GM18517 (cell line): ENCODE measurements around the gene SLC25A1.

Source experiments
- ATAC-seq: cut with Tn5 transposase; IDR thresholded peaks from one replicate; pipeline ENCODE4 v1.9.1; 2021; ENCODE audit warnings: mild to moderate bottlenecking, moderate library complexity; ENCODE audit not compliant: unreplicated experiment

The SLC25A1 gene

DNA sequence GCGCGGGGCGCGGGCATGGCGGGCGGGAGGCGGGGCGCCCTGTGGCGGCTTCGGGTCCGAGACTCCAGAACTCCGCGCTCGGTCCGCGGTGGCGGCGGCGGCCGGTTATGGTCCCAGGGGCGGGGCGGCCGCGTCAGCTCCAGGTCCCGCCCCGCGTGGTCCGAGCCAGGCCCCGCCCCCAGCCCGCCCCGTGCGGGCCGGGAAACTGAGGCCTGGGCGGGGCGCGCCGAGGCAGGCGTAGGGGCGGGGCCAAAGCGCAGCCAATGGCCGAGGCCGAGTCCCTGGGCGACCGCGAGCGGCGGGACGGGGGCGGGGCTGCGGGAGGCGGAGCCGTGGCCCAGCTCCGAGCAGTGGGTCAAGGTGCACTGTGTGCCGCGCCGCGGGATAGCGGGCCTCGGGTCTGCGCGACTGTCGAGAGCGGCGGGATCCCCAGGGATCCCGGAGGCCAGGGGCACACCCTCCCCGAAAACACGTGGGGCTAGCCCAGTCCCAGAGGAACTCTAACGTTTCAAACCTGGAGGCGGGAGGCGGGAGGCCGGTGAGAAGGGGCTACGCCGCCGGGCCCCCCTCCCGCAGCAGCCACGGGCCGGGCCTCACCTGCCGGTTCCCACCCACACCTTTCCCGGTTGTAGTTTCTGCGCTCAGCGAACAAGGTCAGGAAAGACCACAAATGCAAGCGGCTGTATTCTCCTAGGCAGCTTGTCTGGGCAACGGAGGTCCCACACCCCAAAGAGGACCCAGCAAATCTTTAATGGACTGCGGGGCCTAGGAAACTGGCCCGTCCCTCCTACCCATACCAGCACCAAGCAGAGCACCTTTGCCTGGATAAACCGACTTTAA is at the start of gene SLC25A1:
Gene SLC25A1, minus strand, starts transcription at position 80 of the 840 bp plus-strand sequence. Its CDS starts 63 bp downstream, at position 17.
- ATAC-seq, result peak; percentile 57

- ATAC-seq, result no peak
These were observed 49.6 kb upstream of the SLC25A1 start for GRCh38 chr22:19228179-19228578.

- ATAC-seq, result no peak
These were observed 47.9 kb upstream of the SLC25A1 start for GRCh38 chr22:19226428-19226827.

DNA sequence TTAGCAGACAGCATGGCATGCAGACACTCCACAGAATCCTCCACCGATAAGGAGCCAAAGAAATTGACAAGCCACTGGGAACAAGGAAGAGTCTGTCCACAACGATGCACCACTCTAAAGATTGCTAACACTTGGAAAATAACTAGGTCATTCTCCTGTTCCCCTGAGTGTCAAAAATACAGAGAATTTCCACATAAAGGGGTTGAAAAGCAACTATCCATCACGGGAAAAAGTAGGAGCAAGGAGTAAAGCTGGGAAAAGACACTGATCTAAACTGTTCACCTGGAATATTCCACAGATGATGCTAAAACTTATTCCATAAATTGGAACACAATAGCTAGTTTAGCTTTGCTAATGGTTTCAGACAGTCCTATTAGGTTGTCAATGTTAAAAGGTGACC is 47.0 kb upstream of the SLC25A1 start:
- no peak for ATAC-seq

- no peak for ATAC-seq
These were observed 46.4 kb upstream of the SLC25A1 start for GRCh38 chr22:19224985-19225384.

GRCh38 chr22:19224557-19224956 is 46.0 kb upstream of the SLC25A1 start:
- ATAC-seq, result no peak

DNA sequence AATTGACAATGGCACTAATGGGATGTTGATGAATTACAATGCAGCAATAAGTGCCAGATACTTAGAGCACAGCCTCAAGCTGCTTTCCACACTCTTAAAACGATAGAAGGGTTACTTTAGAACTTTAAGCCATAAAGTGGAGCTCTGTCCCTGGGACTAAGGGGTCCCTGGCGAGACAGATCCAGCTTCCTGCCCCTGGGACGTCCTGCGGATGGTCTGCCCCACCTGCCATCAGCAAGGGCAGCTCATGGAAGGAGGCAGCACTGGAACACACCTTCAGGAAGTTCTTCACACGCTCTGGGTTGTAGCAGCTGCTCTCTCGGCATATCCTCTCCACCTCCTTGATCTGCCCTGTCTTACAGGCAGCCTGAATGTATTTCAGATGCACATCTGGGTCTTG is 45.1 kb upstream of the SLC25A1 start:
- no peak for ATAC-seq

DNA sequence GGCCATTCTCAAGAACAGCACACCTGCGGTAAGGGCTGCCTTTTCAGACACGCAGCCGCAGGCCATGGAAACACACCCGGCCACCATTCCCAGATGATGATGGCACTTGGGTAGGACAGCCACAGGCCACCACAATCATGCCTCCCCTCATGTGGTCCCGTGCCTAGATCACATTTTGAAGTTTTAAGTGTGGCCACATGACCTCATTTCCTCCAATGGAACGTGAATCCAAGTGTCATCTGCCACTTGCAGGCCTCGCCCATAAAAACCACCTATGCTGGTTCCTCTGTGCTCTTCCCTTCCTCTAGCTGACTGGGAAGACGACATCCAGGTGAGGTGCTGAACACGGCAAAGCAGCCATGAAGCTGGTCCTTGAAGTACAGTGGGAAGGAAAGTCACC is 44.6 kb upstream of the SLC25A1 start:
- no peak for ATAC-seq

DNA sequence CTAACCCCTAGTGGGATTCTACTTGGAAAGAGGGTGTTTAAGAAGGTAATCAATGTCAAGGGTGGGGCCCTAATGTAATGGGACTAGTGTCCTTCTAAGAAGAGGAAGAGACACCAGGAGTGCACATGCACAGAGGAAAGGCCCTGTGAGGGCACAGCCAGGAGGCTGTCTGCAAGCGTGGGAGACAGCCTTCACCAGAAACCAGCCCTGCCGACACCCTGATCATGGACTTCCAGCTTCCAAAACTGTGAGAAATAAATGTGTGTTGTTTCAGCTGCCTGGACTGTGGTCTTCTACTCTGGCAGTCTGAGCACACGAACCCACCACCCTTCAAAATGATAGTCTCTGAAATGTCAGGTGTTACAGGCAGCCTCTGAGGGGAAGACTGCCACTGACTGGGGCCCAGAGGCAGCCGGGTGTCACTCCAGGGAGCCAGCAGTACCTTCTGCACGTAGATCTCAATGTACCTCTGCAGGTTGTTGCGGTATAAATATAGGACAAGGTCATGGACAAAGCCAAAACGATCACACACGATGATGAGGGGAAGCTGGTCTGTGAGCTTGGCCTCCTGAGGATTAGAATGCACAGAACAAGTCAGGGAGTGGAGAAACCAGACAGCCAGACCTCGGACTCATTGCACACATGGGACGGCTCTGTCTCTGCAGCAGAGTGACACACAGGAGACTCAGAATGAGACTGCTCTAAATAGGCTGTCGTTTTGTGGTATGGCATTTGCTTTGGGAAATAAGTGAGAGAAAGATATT is 43.9 kb upstream of the SLC25A1 start:
- ATAC-seq, result no peak

- ATAC-seq, result no peak
These were observed 42.3 kb upstream of the SLC25A1 start for GRCh38 chr22:19220867-19221266.

DNA sequence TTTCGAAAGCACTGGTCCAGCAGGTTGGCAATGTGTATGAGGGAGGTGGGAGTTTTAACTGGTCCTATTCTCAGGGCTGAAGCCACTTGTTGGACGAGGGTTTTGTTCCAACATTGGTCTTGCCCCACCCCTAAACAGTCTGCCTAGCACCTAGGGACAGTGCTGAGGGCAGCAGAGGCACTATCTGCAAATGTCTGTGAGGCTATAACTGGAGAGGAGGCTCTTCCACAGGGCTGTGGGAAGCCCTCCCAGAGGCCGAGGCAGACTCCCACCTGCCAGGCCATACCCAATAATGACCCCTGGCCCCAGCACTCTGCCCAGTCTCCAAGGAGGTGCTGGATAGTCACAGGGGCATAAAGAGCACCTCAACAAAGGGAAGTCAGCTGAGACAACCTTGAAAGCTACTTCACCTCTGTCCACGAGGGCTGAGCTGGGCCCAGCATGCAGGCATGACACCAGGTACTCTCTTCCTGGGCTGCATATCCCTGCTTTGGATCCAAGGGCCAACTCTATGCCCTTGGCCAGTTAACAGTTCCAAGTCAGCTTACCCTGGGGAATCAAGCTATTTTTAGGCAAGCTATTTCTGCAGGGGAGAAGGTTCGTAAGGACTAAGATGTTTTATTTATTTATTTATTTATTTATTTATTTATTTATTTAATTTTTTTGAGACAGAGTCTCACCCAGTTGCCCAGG is 40.2 kb upstream of the SLC25A1 start:
- ATAC-seq, result no peak

DNA sequence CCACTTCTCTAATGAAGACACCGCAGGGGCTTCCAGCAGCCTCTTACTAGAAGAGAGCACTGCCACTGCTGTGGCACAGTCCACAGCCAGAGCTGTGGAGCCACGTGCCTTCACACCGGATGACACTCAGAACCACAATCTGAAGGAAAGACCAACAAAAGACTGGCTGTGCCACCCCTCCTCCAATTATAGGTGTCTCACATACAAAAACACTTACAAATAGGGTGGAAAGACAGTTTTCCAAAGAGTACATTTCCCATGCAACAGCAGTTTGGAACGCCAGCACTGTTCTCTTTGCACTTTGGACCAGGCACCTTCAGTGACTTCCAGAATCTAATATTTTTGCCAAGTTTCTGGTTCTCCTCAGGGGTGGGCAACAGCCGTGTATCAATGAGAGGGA is 38.0 kb upstream of the SLC25A1 start:
- ATAC-seq, result no peak

DNA sequence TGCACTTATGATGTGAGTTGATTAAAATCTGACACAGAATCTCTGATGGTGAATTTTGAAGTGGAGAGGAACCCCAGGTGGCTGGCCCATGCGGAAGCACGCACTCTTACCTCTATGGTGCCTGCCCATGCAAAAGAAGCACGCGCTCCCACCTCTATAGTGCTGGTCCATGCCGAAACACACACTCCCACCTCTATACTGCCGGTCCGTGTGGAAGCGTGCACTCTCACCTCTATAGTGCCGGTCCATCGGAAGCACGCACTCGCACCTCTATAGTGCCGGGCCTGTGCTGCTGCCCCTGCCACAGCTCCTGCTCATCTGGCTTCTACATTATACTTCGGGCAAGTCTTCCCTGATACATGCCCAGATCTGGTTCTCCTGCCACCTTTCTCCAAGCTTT is 36.8 kb upstream of the SLC25A1 start:
- no peak for ATAC-seq

DNA sequence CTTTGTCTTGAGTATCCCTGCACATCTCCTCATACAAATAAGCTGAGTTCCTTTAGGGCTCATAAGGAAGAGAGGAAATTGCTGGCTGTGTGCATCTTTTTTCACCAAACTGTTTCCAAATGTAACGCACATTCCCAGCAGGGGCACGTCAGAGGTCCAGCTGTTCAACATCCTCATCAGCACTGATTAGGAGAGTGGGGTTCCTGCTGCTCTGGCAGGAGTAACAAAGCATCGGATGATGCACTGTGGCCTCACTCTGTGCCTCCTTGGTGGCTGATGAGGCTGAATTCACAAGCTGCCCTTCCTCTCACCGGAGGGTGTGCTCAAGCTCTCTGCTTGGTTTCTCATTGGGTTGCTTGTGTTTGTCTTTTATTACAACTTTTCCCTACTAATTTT is 35.5 kb upstream of the SLC25A1 start:
- ATAC-seq, result no peak

- ATAC-seq, result no peak
These were observed 35.0 kb upstream of the SLC25A1 start for GRCh38 chr22:19213442-19214077.

DNA sequence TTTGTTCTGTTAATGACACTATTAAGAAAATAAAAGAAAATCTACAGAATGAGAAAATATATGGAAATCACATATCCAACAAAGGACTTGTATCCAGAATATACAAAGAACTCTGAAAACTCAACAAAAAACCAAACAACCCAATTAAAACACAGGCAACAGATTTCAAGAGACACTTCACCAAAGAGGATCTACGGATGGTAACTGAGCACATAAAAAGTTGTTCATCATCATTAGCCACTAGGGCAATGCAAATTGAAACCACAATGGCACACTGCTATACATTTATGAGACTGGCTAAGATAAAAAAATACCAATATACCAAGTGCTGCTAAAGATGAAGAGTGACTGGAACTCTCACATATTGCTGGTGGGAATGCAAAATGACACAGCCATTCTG is 34.5 kb upstream of the SLC25A1 start:
- no peak for ATAC-seq

GRCh38 chr22:19212302-19212870 is 33.9 kb upstream of the SLC25A1 start:
- no peak for ATAC-seq

- no peak for ATAC-seq
These were observed 31.7 kb upstream of the SLC25A1 start for GRCh38 chr22:19210188-19210587.

- no peak for ATAC-seq
These were observed 29.8 kb upstream of the SLC25A1 start for GRCh38 chr22:19208287-19208847.

GRCh38 chr22:19207884-19208283 is 29.3 kb upstream of the SLC25A1 start:
- no peak for ATAC-seq
